ENCODE results near the gene EYS. TPM values are rescaled to one million over a fixed set of nuclear protein-coding genes. Genes with fewer than 3 reads are reported as not detected.

Gene EYS
- polyA plus RNA-seq, 2 of the 4 experiments (the other 2 are of a cell fraction), result 0.03 to 0.06 TPM

GRCh38 chr6:64357430-64357829 is 1349.6 kb downstream of the EYS start:
- WGBS (ENCODE audit: missing lambda C conversion rate), result 5% methylated on average over 1 of the region's 1 CpG
- H3K4me3 ChIP-seq, result no peak overlapping the region
- CTCF ChIA-PET, result no interaction called here
- DNase-seq (ENCODE audit: low read depth in 1 of 2, low spot score in 1 of 2) (no peak), ATAC-seq (no peak), FAIRE-seq (no peak)
- H3K27ac ChIP-seq, result no peak overlapping the region
- H3K4me1 ChIP-seq, result no peaks in the 10 kb centered on the region
- POLR2A ChIA-PET, result no interaction called here
- H3K9me3 ChIP-seq, result no peaks in the 10 kb centered on the region
- TF ChIP-seq CHD4 (IDR thresholded peaks at IDR 0.05; ENCODE audit: borderline replicate concordance) (no peak), CTCF (IDR thresholded peaks at IDR 0.05) (no peak), CBX8 (IDR thresholded peaks at IDR 0.05) (no peak), NFE2L2 (conservative IDR thresholded peaks at IDR 0.05; ENCODE audit: low read length) (no peak), POLR2AphosphoS2 (conservative IDR thresholded peaks at IDR 0.05; ENCODE audit: low read length) (no peak), EHF (CRISPR knock-in tag; IDR thresholded peaks at IDR 0.05) (no peak), BHLHE40 (IDR thresholded peaks at IDR 0.05; ENCODE audit: low read depth, low read length) (no peak), ATOH8 (CRISPR knock-in tag; IDR thresholded peaks at IDR 0.05; ENCODE audit: low read depth) (no peak), SREBF2 (IDR thresholded peaks at IDR 0.05) (no peak), HDAC2 (IDR thresholded peaks at IDR 0.05) (no peak), HEYL (CRISPR knock-in tag; IDR thresholded peaks at IDR 0.05) (no peak), CBX2 (IDR thresholded peaks at IDR 0.05; ENCODE audit: borderline replicate concordance, low read depth) (no peak)
- H3K4me2 ChIP-seq, result no peak overlapping the region

GRCh38 chr6:64347411-64347810 is 1359.6 kb downstream of the EYS start:
- no peak for FAIRE-seq
- DNase-seq (ENCODE audit: low read depth in 1 of 2, low spot score in 1 of 2), result no peak
- Histone ChIP-seq H3K9me3 (no peaks in the 10 kb centered on the region), H3K27ac (no peak overlapping the region), H3K4me3 (no peak overlapping the region), H3K4me2 (no peak overlapping the region), H3K4me1 (no peaks in the 10 kb centered on the region)
- WGBS (ENCODE audit: missing lambda C conversion rate), result 81% methylated on average over 1 of the region's 1 CpG
- no peak for ATAC-seq
- TF ChIP-seq HOXB13 (CRISPR knock-in tag; IDR thresholded peaks at IDR 0.05; ENCODE audit: low read depth), result no peak
- TF ChIP-seq NFE2L2 (conservative IDR thresholded peaks at IDR 0.05; ENCODE audit: low read length), result no peak
- TF ChIP-seq ATOH8 (CRISPR knock-in tag; IDR thresholded peaks at IDR 0.05; ENCODE audit: low read depth), result no peak
- TF ChIP-seq JUN (IDR thresholded peaks at IDR 0.05), result no peak
- no peak for TF ChIP-seq USF2 (IDR thresholded peaks at IDR 0.05)
- TF ChIP-seq TFCP2L1 (CRISPR knock-in tag; IDR thresholded peaks at IDR 0.05), result no peak
- TF ChIP-seq SREBF2 (IDR thresholded peaks at IDR 0.05), result no peak
- no peak for TF ChIP-seq ZSCAN20 (CRISPR knock-in tag; IDR thresholded peaks at IDR 0.05)
- no peak for TF ChIP-seq MAX (IDR thresholded peaks at IDR 0.05)
- no peak for TF ChIP-seq RARB (CRISPR knock-in tag; IDR thresholded peaks at IDR 0.05)
- no peak for TF ChIP-seq ESRRA (IDR thresholded peaks at IDR 0.05; ENCODE audit: borderline replicate concordance, low read length)
- TF ChIP-seq CBX8 (IDR thresholded peaks at IDR 0.05), result no peak
- TF ChIP-seq HEYL (CRISPR knock-in tag; IDR thresholded peaks at IDR 0.05), result no peak
- TF ChIP-seq ZFP36 (IDR thresholded peaks at IDR 0.05; ENCODE audit: borderline replicate concordance, partially characterized antibody), result no peak
- TF ChIP-seq E2F6 (IDR thresholded peaks at IDR 0.05; ENCODE audit: borderline replicate concordance, low read depth), result no peak
- ChIA-PET POLR2A (no interaction called here), CTCF (no interaction called here)

All from A549 (cell line).